ENCODE data around the gene CRX. TPM values are rescaled to one million over a fixed set of nuclear protein-coding genes. Genes with fewer than 3 reads are reported as not detected.

The CRX gene
- total RNA-seq, 1 donor from 2014 or later, result not detected

GRCh38 chr19:47824396-47824795 lies 2.7 kb downstream of the CRX start:
- H3K36me3 Mint-ChIP-seq, result no peaks in the 10 kb centered on the region
- no peak for TF ChIP-seq CTCF (conservative IDR thresholded peaks at IDR 0.05)
- no peak for DNase-seq (ENCODE audit: extremely low spot score, unreplicated experiment)
- H3K4me1 Mint-ChIP-seq (ENCODE audit: unreplicated experiment), result peaks cover 22% of the 10 kb centered on the region
- H3K27ac Mint-ChIP-seq, result no peak overlapping the region
- no peaks in the 10 kb centered on the region for H3K9me3 Mint-ChIP-seq
- H3K27me3 Mint-ChIP-seq, result peaks cover 26% of the 10 kb centered on the region
- no peak overlapping the region for H3K4me3 Mint-ChIP-seq

GRCh38 chr19:47826800-47827199 lies 5.1 kb downstream of the CRX start:
- Mint-ChIP-seq H3K27ac (no peak overlapping the region), H3K27me3 (peaks cover 6% of the 10 kb centered on the region), H3K4me3 (no peak overlapping the region), H3K36me3 (no peaks in the 10 kb centered on the region), H3K4me1 (ENCODE audit: unreplicated experiment) (peaks cover 9% of the 10 kb centered on the region), H3K9me3 (no peaks in the 10 kb centered on the region)
- no peak for DNase-seq (ENCODE audit: extremely low spot score, unreplicated experiment)
- TF ChIP-seq CTCF (conservative IDR thresholded peaks at IDR 0.05), result no peak

GRCh38 chr19:47832723-47833122 lies 11.0 kb downstream of the CRX start:
- Mint-ChIP-seq H3K4me3 (no peak overlapping the region), H3K27ac (no peak overlapping the region), H3K27me3 (no peaks in the 10 kb centered on the region), H3K9me3 (no peaks in the 10 kb centered on the region), H3K4me1 (ENCODE audit: unreplicated experiment) (no peaks in the 10 kb centered on the region), H3K36me3 (no peaks in the 10 kb centered on the region)
- DNase-seq (ENCODE audit: extremely low spot score, unreplicated experiment), result no peak
- TF ChIP-seq CTCF (conservative IDR thresholded peaks at IDR 0.05), result no peak

- Mint-ChIP-seq H3K9me3 (no peaks in the 10 kb centered on the region), H3K27ac (no peak overlapping the region), H3K4me1 (ENCODE audit: unreplicated experiment) (no peaks in the 10 kb centered on the region), H3K4me3 (no peak overlapping the region), H3K36me3 (no peaks in the 10 kb centered on the region), H3K27me3 (no peaks in the 10 kb centered on the region)
- no peak for TF ChIP-seq CTCF (conservative IDR thresholded peaks at IDR 0.05)
- DNase-seq (ENCODE audit: extremely low spot score, unreplicated experiment), result no peak
Measured at GRCh38 chr19:47836038-47836437, 14.3 kb downstream of the CRX start.

- Mint-ChIP-seq H3K9me3 (no peaks in the 10 kb centered on the region), H3K36me3 (no peaks in the 10 kb centered on the region), H3K27me3 (peaks cover 7% of the 10 kb centered on the region), H3K4me1 (ENCODE audit: unreplicated experiment) (no peaks in the 10 kb centered on the region), H3K4me3 (no peak overlapping the region), H3K27ac (no peak overlapping the region)
- no peak for DNase-seq (ENCODE audit: extremely low spot score, unreplicated experiment)
- TF ChIP-seq CTCF (conservative IDR thresholded peaks at IDR 0.05), result no peak
Measured at GRCh38 chr19:47839411-47839810, 17.7 kb downstream of the CRX start.

- no peak overlapping the region for H3K27ac Mint-ChIP-seq
- no peak for DNase-seq (ENCODE audit: extremely low spot score, unreplicated experiment)
- H3K4me3 Mint-ChIP-seq, result no peak overlapping the region
- no peaks in the 10 kb centered on the region for H3K36me3 Mint-ChIP-seq
- H3K4me1 Mint-ChIP-seq (ENCODE audit: unreplicated experiment), result no peaks in the 10 kb centered on the region
- H3K9me3 Mint-ChIP-seq, result no peaks in the 10 kb centered on the region
- H3K27me3 Mint-ChIP-seq, result peaks cover 7% of the 10 kb centered on the region
- TF ChIP-seq CTCF (conservative IDR thresholded peaks at IDR 0.05), result no peak
Measured at GRCh38 chr19:47839913-47840312, 18.2 kb downstream of the CRX start.
